Measurements from ENCODE around the gene ARRDC4.

ARRDC4 gene

GRCh38 chr15:97995881-97996603 lies 35.5 kb downstream of the ARRDC4 start:
- H3K4me3 ChIP-seq (ENCODE audit: low read depth, low read length) = no peak overlapping the region

DNA sequence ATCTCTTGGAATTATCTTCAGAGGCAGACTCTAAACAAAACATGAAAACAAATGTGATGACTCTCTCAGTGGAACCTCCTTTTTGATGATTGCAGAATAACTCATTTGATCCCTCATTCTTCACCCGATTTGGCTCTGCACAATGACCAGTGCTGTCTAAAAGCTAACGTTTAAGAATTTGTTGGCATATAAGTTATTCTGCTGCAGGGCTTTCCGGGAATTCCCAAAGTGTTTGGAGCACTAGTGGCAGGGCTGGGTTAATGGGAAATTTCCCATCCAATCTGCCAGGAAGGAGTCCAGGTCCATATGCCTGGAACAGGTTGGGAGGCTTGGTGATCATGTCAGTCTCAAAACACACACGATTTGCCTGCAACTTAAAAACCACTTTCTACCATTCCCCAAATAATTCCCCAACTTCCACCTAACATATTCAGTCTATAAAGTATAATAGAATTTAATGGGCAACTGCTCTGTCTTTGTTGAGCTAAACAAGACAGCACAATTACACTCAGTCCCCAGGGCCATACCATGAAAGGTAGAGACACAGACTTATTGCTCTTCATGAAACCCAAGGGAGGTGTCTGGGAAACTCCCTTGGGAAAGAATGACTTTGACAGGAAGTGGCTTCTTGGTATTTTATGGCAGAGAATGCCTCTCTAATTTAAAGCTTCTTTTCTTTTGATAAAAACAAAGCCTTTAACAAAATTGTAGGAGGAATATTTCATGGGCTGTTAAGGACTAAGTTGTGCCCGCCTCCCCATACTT lies 38.0 kb downstream of the ARRDC4 start:
- H3K4me3 ChIP-seq (ENCODE audit: low read depth, low read length) = no peak overlapping the region

- H3K4me3 ChIP-seq (ENCODE audit: low read depth, low read length) = no peak overlapping the region
Measured at GRCh38 chr15:98000249-98001203, 40.0 kb downstream of the ARRDC4 start.

DNA sequence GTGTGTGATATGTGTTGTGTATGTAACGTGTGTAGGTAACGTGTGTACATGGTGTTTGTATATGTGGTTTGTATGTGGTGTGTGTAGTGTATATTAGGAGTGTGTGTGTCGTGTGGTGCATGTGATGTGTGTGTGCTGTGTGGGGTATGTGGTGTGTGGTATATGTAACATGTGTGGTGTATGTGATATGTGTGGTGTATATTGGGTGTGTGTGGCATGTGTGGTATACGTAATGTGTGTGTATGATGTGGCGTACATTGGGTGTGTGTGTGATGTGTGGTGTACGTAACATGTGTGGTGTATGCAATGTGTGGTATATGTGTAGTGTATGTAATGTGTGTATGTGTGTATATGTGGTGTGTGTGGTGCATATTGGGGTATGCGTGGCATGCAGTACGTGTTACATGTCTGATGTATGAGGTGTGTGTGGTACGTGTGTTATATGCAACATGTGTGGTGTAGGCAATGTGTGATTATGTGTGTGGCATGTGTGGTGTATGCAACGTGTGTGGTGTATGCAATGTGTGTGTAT lies 41.2 kb downstream of the ARRDC4 start:
- no peak overlapping the region for H3K4me3 ChIP-seq (ENCODE audit: low read depth, low read length)

DNA sequence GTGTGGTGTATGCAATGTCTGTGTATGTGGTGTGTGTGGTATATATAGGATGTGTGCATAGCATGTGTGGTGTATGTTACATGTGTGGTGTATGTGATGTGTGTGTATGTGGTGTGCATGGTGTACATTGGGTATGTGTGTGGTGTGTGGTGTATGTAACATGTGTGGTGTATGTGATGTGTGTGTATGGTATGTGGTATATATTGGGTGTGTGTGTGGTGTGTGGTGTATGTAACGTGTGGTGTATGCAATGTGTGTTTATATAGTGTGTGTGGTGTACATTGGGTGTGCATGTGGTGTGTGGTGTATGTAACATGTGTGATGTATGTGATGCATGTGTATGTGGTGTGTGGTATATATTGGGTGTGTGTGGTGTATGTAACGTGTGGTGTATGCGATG lies 41.9 kb downstream of the ARRDC4 start:
- H3K4me3 ChIP-seq (ENCODE audit: low read depth, low read length) = no peak overlapping the region

DNA sequence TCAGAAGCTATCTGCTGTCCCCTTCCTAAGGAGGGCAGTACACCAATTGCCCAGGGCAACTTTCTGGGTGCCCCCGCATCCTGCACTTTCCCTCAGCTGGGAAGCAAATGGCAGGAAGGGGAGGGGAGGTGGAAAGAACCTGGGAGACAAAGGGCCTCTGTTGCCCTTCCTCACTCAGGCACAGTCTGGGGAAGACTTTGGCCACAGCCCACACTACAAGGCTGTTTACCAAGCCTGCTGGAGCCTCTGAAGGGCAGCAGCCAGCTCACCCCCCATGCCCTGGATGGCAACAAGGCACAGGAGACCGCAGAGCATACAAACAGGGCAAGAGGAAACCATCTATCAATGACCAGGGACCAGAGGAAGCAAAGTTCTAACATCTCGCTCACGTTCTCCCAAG lies 42.4 kb downstream of the ARRDC4 start:
- no peak overlapping the region for H3K4me3 ChIP-seq (ENCODE audit: low read depth, low read length)

- H3K4me3 ChIP-seq (ENCODE audit: low read depth, low read length) = no peak overlapping the region
Measured at GRCh38 chr15:98003518-98003917, 43.0 kb downstream of the ARRDC4 start.

DNA sequence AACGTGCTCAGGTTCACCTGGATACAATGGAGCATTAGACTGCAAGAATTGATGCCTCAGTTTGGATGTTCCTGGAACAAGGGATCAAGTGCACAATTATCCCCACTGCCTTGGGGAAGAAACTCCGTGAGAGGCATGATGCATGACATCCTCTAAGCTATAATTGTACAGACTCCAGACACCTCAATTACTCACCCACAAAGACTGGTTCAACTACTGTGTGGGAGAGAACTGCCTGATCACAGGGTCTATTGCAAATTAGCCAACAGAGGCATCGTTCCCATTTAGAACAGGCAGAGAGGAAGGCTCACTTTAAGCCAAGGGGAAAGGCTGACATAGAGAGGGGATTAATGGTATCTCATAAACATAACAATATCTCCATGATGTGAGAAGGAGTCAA lies 43.5 kb downstream of the ARRDC4 start:
- H3K4me3 ChIP-seq (ENCODE audit: low read depth, low read length) = no peak overlapping the region

DNA sequence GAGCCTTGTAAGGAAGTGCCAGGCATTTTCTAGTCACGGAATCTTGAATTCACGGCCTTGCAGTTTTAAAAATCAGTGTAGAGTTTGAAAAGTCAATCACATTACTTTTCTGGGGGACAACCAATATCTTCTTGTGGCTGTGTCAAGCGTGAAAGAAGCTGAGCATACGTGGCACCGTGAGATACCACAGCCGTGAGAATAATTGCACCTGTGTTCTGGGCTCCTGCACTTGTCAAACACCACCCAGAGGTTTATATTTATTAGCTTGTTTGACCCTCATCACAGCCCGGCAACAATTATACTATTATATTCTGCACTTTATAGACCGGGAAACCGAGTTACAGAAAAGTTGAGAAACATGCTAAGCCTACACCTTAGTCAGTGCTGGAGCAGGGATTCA lies 45.2 kb downstream of the ARRDC4 start:
- no peak overlapping the region for H3K4me3 ChIP-seq (ENCODE audit: low read depth, low read length)

DNA sequence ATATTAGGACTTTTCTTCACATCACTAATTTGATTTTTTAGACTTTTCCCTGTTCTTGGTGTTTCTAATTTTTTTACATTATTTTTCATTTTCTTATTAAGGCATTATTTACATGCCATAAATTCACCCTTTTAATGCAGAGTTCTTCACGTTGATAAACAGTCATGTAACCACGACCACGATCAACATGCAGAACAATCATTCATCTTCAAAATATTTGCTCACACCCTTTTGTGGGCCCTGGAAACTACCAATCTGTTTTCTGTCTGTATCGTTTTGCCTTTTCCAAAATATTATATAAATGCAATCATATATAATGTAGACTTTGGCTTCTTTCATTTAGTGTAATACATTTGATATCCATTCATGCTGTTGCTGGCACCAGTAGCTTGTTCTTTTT lies 48.7 kb downstream of the ARRDC4 start:
- H3K4me3 ChIP-seq (ENCODE audit: low read depth, low read length) = no peak overlapping the region

- no peak overlapping the region for H3K4me3 ChIP-seq (ENCODE audit: low read depth, low read length)
Measured at GRCh38 chr15:98009971-98010370, 49.5 kb downstream of the ARRDC4 start.

GRCh38 chr15:98012354-98012753 lies 51.9 kb downstream of the ARRDC4 start:
- no peak overlapping the region for H3K4me3 ChIP-seq (ENCODE audit: low read depth, low read length)

GRCh38 chr15:98013631-98014030 lies 53.1 kb downstream of the ARRDC4 start:
- no peak overlapping the region for H3K4me3 ChIP-seq (ENCODE audit: low read depth, low read length)

GRCh38 chr15:98017150-98017964 lies 56.9 kb downstream of the ARRDC4 start:
- H3K4me3 ChIP-seq (ENCODE audit: low read depth, low read length) = no peak overlapping the region

GRCh38 chr15:98018761-98019351 lies 58.4 kb downstream of the ARRDC4 start:
- no peak overlapping the region for H3K4me3 ChIP-seq (ENCODE audit: low read depth, low read length)
